CD4-positive, alpha-beta T cell (primary cell): ENCODE measurements around the gene NTM. TPM values are rescaled to one million over a fixed set of nuclear protein-coding genes. Genes with fewer than 3 reads are reported as not detected.

Experiments
- ATAC-seq: fragments of 200-7000 bp; cut with Tn5 transposase; one replicate; pipeline ENCODE4 v1.10.0; 2022; ENCODE audit warnings: mild to moderate bottlenecking; ENCODE audit not compliant: poor library complexity
- CTCF ChIA-PET: fragments of 350-600 bp; sonication (Branson Sonifier 250); formaldehyde crosslinking; loops from one replicate; lab custom pipeline; 2021; ENCODE audit warnings: antibody characterized with exemption, inconsistent platforms; lab: Charles Lee
- POLR2A ChIA-PET: fragments of 350-600 bp; sonication (Branson Sonifier 250); formaldehyde crosslinking; loops from one replicate; lab custom pipeline; 2021; ENCODE audit warnings: antibody characterized with exemption, inconsistent platforms; lab: Charles Lee
- DNase-seq, 14 experiments: peaks; one replicate each; pipeline ENCODE4 v3.0.0-alpha.2; 2013 to 2020; ENCODE audit warnings: mixed read lengths in 2 of 14
- H3K27ac ChIP-seq, 2 donors: one replicate each; pipeline versions ENCODE4 v1.5.1 to v1.7.0; 2013; ENCODE audit warnings: low read length in 2 of 2, low read depth in 1 of 2, mild to moderate bottlenecking in 1 of 2
- H3K27me3 ChIP-seq, 2 experiments: 1 replicate in 1 of 2; 2 replicates in 1 of 2; pipeline versions ENCODE4 v1.6.1 to v1.7.0; 2013; ENCODE audit warnings: low read length in 2 of 2, control low read depth in 1 of 2, mild to moderate bottlenecking in 1 of 2, moderate library complexity in 1 of 2; ENCODE audit not compliant: insufficient read depth in 2 of 2, control insufficient read depth in 1 of 2
- H3K36me3 ChIP-seq: one replicate; pipeline ENCODE4 v1.6.1; 2013; ENCODE audit warnings: low read length, control low read depth; ENCODE audit not compliant: insufficient read depth
- H3K4me1 ChIP-seq: one replicate; pipeline ENCODE4 v1.6.1; 2013; ENCODE audit warnings: low read length, control low read depth; ENCODE audit not compliant: insufficient read depth
- H3K4me3 ChIP-seq: one replicate; pipeline ENCODE4 v1.5.1; 2013; ENCODE audit warnings: mild to moderate bottlenecking, low read length, moderate library complexity
- H3K9me3 ChIP-seq, 2 experiments: 1 replicate in 1 of 2; 2 replicates in 1 of 2; pipeline versions ENCODE4 v1.6.1 to v1.7.0; 2013; ENCODE audit warnings: low read length in 2 of 2, mild to moderate bottlenecking in 2 of 2, control low read depth in 1 of 2, moderate library complexity in 1 of 2; ENCODE audit not compliant: control insufficient read depth in 1 of 2, insufficient read depth in 1 of 2
- H3K27ac Mint-ChIP-seq: one replicate; pipeline ENCODE4 v1.8.0; 2020; ENCODE audit warnings: mixed read lengths
- H3K27me3 Mint-ChIP-seq: one replicate; pipeline ENCODE4 v1.8.0; 2021; ENCODE audit warnings: mixed read lengths
- H3K36me3 Mint-ChIP-seq: one replicate; pipeline ENCODE4 v1.8.0; 2021; ENCODE audit warnings: low read depth, mixed read lengths
- H3K4me1 Mint-ChIP-seq: one replicate; pipeline ENCODE4 v1.8.0; 2021; ENCODE audit warnings: low read depth, mixed read lengths
- H3K4me3 Mint-ChIP-seq: one replicate; pipeline ENCODE4 v1.8.0; 2020; ENCODE audit warnings: mild to moderate bottlenecking, mixed read lengths
- H3K9me3 Mint-ChIP-seq: one replicate; pipeline ENCODE4 v1.8.0; 2020; ENCODE audit warnings: mixed read lengths
- intact Hi-C, 2 experiments: fragments of 100-400 bp; cut with DNase I in 1 of 2; cut with micrococcal nuclease in 1 of 2; formaldehyde crosslinking; loops; one replicate each; pipeline versions ENCODE4 v1.15.1 to v1.9.0; 2023 to 2025; cut with DNase I, micrococcal nuclease
- total RNA-seq, 174 experiments: library from RNA in 2 of 174; stranded (reverse) in 2 of 174; gene quantifications; one replicate each; pipeline ENCODE4 v1.2.3 and lab custom pipeline; 2021 to 2026
- TF ChIP-seq, protein P1 (sequence below): fragments of 200-600 bp; IDR thresholded peaks from one replicate; pipeline ENCODE4 v1.8.0; 2022; ENCODE audit warnings: antibody characterized with exemption, mild to moderate bottlenecking

NTM gene
- total RNA-seq, 2 experiments from 2014 or later: not detected

DNA sequence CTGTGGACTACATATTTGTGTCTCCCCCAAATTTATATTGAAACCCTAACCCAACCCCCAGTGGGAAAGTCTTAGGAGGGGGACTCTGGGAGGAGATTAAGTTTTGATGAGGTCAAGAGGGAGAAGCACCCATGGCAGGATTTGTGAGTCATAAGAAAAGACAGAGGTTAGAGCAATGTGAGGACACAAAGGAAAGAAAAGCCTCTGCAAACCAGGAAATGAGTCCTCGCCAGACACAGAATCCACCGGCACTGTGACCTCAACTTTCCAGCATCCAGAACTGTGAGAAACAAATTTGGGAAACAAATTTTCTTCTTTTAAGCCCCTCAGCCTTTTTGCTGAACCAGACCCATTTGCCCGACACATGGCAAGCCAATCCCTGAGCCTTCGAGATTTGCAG lies 397.0 kb downstream of the NTM start:
- DNase-seq (no peak), ATAC-seq (no peak)
- intact Hi-C loops: no loop called here
- Histone ChIP-seq H3K36me3 (no peaks in the 10 kb centered on the region), H3K4me1 (no peaks in the 10 kb centered on the region), H3K9me3 (peaks cover 0 to 9% of the 10 kb centered on the region in 2 experiments), H3K27ac (no peak overlapping the region), H3K4me3 (no peak overlapping the region), H3K27me3 (no peaks in the 10 kb centered on the region)
- no peak overlapping the region for H3K27ac Mint-ChIP-seq
- CTCF ChIA-PET: no interaction called here
- H3K36me3 Mint-ChIP-seq: no peaks in the 10 kb centered on the region
- no peaks in the 10 kb centered on the region for H3K9me3 Mint-ChIP-seq
- no peak overlapping the region for H3K4me3 Mint-ChIP-seq
- POLR2A ChIA-PET: no interaction called here
- H3K27me3 Mint-ChIP-seq: no peaks in the 10 kb centered on the region
- TF ChIP-seq, protein P1, sequence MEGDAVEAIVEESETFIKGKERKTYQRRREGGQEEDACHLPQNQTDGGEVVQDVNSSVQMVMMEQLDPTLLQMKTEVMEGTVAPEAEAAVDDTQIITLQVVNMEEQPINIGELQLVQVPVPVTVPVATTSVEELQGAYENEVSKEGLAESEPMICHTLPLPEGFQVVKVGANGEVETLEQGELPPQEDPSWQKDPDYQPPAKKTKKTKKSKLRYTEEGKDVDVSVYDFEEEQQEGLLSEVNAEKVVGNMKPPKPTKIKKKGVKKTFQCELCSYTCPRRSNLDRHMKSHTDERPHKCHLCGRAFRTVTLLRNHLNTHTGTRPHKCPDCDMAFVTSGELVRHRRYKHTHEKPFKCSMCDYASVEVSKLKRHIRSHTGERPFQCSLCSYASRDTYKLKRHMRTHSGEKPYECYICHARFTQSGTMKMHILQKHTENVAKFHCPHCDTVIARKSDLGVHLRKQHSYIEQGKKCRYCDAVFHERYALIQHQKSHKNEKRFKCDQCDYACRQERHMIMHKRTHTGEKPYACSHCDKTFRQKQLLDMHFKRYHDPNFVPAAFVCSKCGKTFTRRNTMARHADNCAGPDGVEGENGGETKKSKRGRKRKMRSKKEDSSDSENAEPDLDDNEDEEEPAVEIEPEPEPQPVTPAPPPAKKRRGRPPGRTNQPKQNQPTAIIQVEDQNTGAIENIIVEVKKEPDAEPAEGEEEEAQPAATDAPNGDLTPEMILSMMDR: no peak
- no peaks in the 10 kb centered on the region for H3K4me1 Mint-ChIP-seq

GRCh38 chr11:131770801-131771200 lies 400.4 kb downstream of the NTM start:
- TF ChIP-seq, protein P1: no peak
- Histone ChIP-seq H3K4me1 (no peaks in the 10 kb centered on the region), H3K9me3 (no peaks in the 10 kb centered on the region), H3K27ac (no peak overlapping the region), H3K4me3 (no peak overlapping the region), H3K27me3 (no peaks in the 10 kb centered on the region), H3K36me3 (no peaks in the 10 kb centered on the region)
- no peaks in the 10 kb centered on the region for H3K4me1 Mint-ChIP-seq
- ChIA-PET POLR2A (no interaction called here), CTCF (no interaction called here)
- H3K27ac Mint-ChIP-seq: no peak overlapping the region
- intact Hi-C loops: no loop called here
- H3K4me3 Mint-ChIP-seq: no peak overlapping the region
- no peak for ATAC-seq
- H3K27me3 Mint-ChIP-seq: no peaks in the 10 kb centered on the region
- H3K9me3 Mint-ChIP-seq: no peaks in the 10 kb centered on the region
- no peak for DNase-seq
- no peaks in the 10 kb centered on the region for H3K36me3 Mint-ChIP-seq

DNA sequence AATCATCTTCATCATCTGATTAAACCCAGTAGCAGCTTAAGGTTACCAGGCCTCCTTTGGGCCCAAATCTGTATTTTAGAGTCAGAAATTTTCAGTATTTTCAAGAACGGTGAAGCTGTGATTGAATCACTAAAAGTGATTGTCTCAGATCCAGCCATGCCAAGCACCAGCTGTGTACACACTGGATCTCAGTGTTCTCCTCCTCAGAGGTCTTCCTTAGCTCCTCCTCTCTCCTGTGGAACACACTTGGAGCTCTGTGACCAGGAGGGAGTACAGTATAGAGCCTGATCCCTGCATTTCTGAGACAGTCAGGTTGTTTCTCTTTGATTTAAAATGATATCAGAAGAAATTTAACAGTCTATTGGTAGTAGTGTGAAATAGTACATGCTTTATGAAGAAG lies 401.1 kb downstream of the NTM start:
- H3K4me3 ChIP-seq: no peak overlapping the region
- no peak for DNase-seq
- no peak overlapping the region for H3K27ac Mint-ChIP-seq
- ATAC-seq: no peak
- H3K4me3 Mint-ChIP-seq: no peak overlapping the region
- H3K36me3 ChIP-seq: no peaks in the 10 kb centered on the region
- TF ChIP-seq, protein P1: no peak
- H3K27me3 ChIP-seq: no peaks in the 10 kb centered on the region
- H3K4me1 ChIP-seq: no peaks in the 10 kb centered on the region
- intact Hi-C loops: no loop called here
- no peaks in the 10 kb centered on the region for H3K9me3 Mint-ChIP-seq
- H3K27ac ChIP-seq: no peak overlapping the region
- H3K36me3 Mint-ChIP-seq: no peaks in the 10 kb centered on the region
- CTCF ChIA-PET: no interaction called here
- no peaks in the 10 kb centered on the region for H3K27me3 Mint-ChIP-seq
- no peaks in the 10 kb centered on the region for H3K4me1 Mint-ChIP-seq
- no peaks in the 10 kb centered on the region for H3K9me3 ChIP-seq
- POLR2A ChIA-PET: no interaction called here
